Spleen (tissue), 11 donors: ENCODE results near the gene IRF2BP2. TPM values are rescaled to one million over a fixed set of nuclear protein-coding genes. Genes with fewer than 3 reads are reported as not detected.

ENCODE experiments used
- DNase-seq: peaks from one replicate; pipeline ENCODE4 v3.0.0-alpha.2; 2020
- H3K27ac ChIP-seq, 8 donors: fragments of 200-600 bp; sonication (generic) in 7 of 8; 1 replicate in 4 of 8; 2 replicates in 4 of 8; pipeline versions ENCODE4 v1.5.0 to v1.8.0; 2016 to 2021; ENCODE audit warnings: inconsistent platforms in 4 of 8, mild to moderate bottlenecking in 4 of 8, moderate library complexity in 1 of 8
- H3K27me3 ChIP-seq, 7 donors: fragments of 200-600 bp; sonication (generic) in 6 of 7; replicated peaks in 1 of 7; 1 replicate in 4 of 7; 2 replicates in 3 of 7; pipeline versions ENCODE4 v1.5.0 to v1.8.0; 2016 to 2021; ENCODE audit warnings: inconsistent platforms in 3 of 7, mild to moderate bottlenecking in 1 of 7
- H3K36me3 ChIP-seq, 6 donors: fragments of 200-600 bp; sonication (generic) in 5 of 6; 1 replicate in 4 of 6; 2 replicates in 2 of 6; pipeline versions ENCODE4 v1.5.0 to v1.8.0; 2016 to 2021; ENCODE audit warnings: inconsistent platforms in 2 of 6
- H3K4me1 ChIP-seq, 6 donors: fragments of 200-600 bp; sonication (generic) in 5 of 6; 1 replicate in 3 of 6; 2 replicates in 3 of 6; pipeline versions ENCODE4 v1.5.0 to v1.8.0; 2016 to 2021; ENCODE audit warnings: inconsistent platforms in 3 of 6
- H3K4me3 ChIP-seq, 8 donors: fragments of 200-600 bp; sonication (generic) in 7 of 8; 1 replicate in 4 of 8; 2 replicates in 4 of 8; pipeline versions ENCODE4 v1.5.0 to v1.8.0; 2016 to 2021; ENCODE audit warnings: inconsistent platforms in 4 of 8, mild to moderate bottlenecking in 4 of 8, moderate library complexity in 2 of 8
- H3K9me3 ChIP-seq, 8 donors: fragments of 200-600 bp; sonication (generic) in 7 of 8; 1 replicate in 4 of 8; 2 replicates in 4 of 8; pipeline versions ENCODE4 v1.5.0 to v1.8.0; 2016 to 2021; ENCODE audit warnings: inconsistent platforms in 4 of 8
- POLR2A ChIP-seq, 3 donors: fragments of 450-650 bp; IDR thresholded peaks; one replicate each; pipeline ENCODE4 v1.5.1; 2017; ENCODE audit warnings: antibody characterized with exemption in 3 of 3, mild to moderate bottlenecking in 1 of 3
- POLR2AphosphoS5 ChIP-seq, 3 donors: sonication (generic); formaldehyde crosslinking; IDR thresholded peaks; one replicate each; pipeline ENCODE4 v1.5.1; 2017; ENCODE audit warnings: antibody characterized with exemption in 3 of 3
- WGBS, 5 donors: extraction: QIAGEN DNeasy Blood & Tissue Kit in 3 of 5; methylation state at CpG; one replicate each; pipeline versions ENCODE4 v1.1.5 to v1.1.7; 2013 to 2018; 5-methylcytosine and 5-hydroxymethylcytosine counted together
- intact Hi-C: fragments of 100-400 bp; cut with DNase I; formaldehyde crosslinking; loops from one replicate; pipeline ENCODE4 v1.15.0; 2023; ENCODE audit warnings: low total_unique reads
- polyA plus RNA-seq, 3 donors: library from polyadenylated mRNA; stranded (reverse); fragments of 200-250 nt; gene quantifications; one replicate each; pipeline ENCODE4 v1.2.1, GENCODE V29; 2013
- total RNA-seq, 7 donors: library from RNA; depleted of rRNA in 3 of 7; stranded (reverse); fragments of >200 nt in 3 of 7; fragmentation: NEBNext Ultra II Directional in 4 of 7; extraction: Animal tissue kit (Norgen Biotek cat#: 25700) in 4 of 7; gene quantifications; one replicate each; pipeline versions ENCODE4 v1.1.0 to v1.2.1, GENCODE V29; 2016 to 2021
- TF ChIP-seq, protein P1 (sequence below), 11 experiments: fragments of 200-600 bp in 7 of 11; fragments of 450-650 bp in 4 of 11; sonication (generic) in 4 of 11; IDR thresholded peaks in 8 of 11; conservative IDR thresholded peaks in 3 of 11; 1 replicate in 7 of 11; 2 replicates in 4 of 11; pipeline versions ENCODE4 v1.4.0 to v1.8.0; 2016 to 2021; ENCODE audit warnings: antibody characterized with exemption in 11 of 11, inconsistent platforms in 4 of 11, mild to moderate bottlenecking in 1 of 11
- donor health status: healthy with polysubstance abuse.
- donor health status: DM: no; HTN: no; CAD: no; lungs with moderate emphysema.
- donor health status: DM: no; HTN: no; CAD: no.
- donor health status: Bipolar disorder and iron deficiency.
- donor health status: healthy.
- donor health status: DM: no; HTN: no; CAD: no.
- donor health status: DM: yes; HTN: yes; CAD: no.

Gene IRF2BP2
- total and polyA plus RNA-seq, 10 donors = 39.1 to 109 (median 60.3) TPM

DNA sequence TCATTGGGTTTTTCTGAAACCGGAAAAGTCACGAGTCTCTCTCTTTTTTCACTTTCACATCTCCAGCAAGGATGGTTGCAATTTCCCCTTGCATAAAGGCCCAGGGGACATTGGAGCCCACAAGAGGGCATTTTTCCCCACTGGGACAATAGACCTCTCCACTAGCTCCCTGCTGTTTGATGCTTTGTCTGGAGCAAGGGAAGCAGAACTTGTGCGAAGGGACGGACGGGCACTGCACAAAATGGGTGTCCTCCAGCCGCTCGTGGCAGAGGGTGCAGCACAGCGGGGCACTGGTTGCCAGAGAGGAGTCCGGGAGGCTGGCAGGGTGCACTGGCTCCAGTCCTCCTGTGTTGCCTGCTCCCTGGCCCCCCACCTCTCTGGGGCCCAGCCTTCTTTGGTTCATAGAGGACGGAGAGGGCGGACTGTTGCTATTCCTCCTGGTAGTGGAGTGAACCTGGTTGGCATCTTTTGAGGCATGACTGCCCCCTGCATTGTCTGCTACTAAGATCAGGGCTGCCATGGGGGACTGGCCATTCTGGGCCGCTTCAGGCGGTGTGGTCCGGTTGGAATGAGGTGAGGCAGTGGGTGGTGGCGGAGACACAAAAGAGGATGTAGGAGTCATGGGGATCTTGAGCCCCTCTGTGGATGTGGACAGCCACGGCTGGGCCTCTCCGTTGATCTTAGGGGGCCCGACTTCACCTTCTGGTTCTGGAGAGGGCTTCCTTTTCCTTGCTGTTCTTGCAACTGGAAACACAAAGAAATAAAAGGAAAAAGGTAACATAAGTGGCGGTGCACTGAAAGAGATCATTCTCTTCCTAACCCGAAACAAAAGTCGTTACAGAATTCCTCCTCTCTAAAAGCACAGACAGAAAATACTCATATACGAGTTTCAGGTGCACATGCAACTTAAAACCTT is 2.6 kb downstream of the IRF2BP2 start:
- Histone ChIP-seq H3K9me3 (no peaks in the 10 kb centered on the region), H3K27me3 (no peaks in the 10 kb centered on the region), H3K36me3 (peaks cover 0 to 54% (median 9%) of the 10 kb centered on the region in 6 donors), H3K27ac (peak overlapping the region; percentile 97 to 100 (median 100)), H3K4me3 (peak overlapping the region; percentile 34 to 89 (median 66)), H3K4me1 (peaks cover 47 to 80% (median 72%) of the 10 kb centered on the region in 6 donors)
- peak; percentile 86 for DNase-seq
- WGBS, 5 donors = 8 to 15% (median 10%) methylated on average over 20 to 22 of the region's 22 CpGs
- intact Hi-C loops = no loop called here
- TF ChIP-seq POLR2AphosphoS5 (IDR thresholded peaks at IDR 0.05) (peak; percentile 65 to 81 (median 70)), POLR2A (IDR thresholded peaks at IDR 0.05) (no peak)
- TF ChIP-seq, protein P1, sequence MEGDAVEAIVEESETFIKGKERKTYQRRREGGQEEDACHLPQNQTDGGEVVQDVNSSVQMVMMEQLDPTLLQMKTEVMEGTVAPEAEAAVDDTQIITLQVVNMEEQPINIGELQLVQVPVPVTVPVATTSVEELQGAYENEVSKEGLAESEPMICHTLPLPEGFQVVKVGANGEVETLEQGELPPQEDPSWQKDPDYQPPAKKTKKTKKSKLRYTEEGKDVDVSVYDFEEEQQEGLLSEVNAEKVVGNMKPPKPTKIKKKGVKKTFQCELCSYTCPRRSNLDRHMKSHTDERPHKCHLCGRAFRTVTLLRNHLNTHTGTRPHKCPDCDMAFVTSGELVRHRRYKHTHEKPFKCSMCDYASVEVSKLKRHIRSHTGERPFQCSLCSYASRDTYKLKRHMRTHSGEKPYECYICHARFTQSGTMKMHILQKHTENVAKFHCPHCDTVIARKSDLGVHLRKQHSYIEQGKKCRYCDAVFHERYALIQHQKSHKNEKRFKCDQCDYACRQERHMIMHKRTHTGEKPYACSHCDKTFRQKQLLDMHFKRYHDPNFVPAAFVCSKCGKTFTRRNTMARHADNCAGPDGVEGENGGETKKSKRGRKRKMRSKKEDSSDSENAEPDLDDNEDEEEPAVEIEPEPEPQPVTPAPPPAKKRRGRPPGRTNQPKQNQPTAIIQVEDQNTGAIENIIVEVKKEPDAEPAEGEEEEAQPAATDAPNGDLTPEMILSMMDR (IDR thresholded peaks at IDR 0.05 in 8 of 11, conservative IDR thresholded peaks at IDR 0.05 in 3 of 11) = peak in 4 of 11 experiments; percentile 12 to 35 (median 24)

DNA sequence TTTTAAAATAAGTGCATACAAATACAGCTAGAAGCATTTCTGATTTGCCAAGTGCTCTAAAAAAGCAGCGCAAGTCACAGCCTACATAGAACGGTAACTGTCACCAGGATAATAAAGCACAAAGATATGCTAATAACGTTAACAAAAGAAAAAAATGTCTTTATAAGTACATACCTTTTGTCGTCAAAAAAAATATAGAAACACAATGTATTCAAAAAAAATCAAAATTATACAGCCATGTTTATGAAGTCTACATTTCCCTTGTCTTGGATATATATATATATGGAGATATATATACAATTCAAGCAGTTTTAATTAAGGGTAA is 3.2 kb downstream of the IRF2BP2 start:
- TF ChIP-seq, protein P1 (IDR thresholded peaks at IDR 0.05 in 8 of 11, conservative IDR thresholded peaks at IDR 0.05 in 3 of 11) = no peak
- no peak for TF ChIP-seq POLR2A (IDR thresholded peaks at IDR 0.05)
- no peak for TF ChIP-seq POLR2AphosphoS5 (IDR thresholded peaks at IDR 0.05)
- WGBS, 5 donors = 6 to 10% (median 8%) methylated on average over 4 of the region's 4 CpGs
- Histone ChIP-seq H3K27ac (peak overlapping the region; percentile 97 to 100 (median 100)), H3K4me3 (peak overlapping the region; percentile 34 to 89 (median 66)), H3K4me1 (peaks cover 47 to 80% (median 72%) of the 10 kb centered on the region in 6 donors), H3K27me3 (no peaks in the 10 kb centered on the region), H3K9me3 (no peaks in the 10 kb centered on the region), H3K36me3 (peaks cover 0 to 56% (median 9%) of the 10 kb centered on the region in 6 donors)
- DNase-seq = no peak
- intact Hi-C loops = no loop called here

DNA sequence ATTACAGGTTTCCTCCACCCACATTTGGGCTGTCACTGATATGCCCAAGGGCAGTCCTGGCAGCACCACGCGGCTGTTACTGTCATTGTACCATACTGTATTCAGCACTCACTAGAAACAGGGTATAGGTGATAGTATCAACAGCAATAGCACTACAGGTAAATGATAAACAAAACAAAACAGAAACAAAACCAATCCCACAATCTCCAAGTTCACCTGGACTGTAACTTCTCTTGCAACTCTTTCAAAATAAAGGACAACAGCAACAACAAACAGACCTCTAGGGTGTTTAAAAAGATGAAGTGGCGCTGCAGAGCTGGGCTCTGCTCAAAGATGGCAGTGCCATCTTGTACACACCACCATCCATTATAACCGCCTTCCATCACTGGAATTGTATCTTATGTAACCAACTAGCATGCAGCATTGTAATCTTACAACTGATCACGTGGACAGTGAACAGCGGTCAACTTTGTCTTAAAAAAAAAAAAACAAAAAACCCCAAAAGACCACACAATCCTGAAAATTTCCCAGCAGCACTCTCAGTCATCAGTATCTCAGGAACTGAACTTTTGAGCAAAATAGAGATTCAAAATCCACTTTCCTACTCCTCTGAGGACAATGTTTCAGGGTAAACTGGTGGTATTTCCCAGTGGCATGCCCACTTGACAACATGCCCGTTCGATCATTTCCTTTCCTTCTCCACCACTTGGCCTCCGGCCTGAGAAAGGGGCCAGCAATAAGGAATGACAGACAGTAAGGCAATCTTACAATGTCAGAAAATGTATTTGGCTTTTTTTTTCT is 3.8 kb downstream of the IRF2BP2 start:
- Histone ChIP-seq H3K27me3 (no peaks in the 10 kb centered on the region), H3K4me3 (peak overlapping the region; percentile 34 to 89 (median 66)), H3K4me1 (peaks cover 47 to 80% (median 72%) of the 10 kb centered on the region in 6 donors), H3K27ac (peak overlapping the region; percentile 97 to 100 (median 100)), H3K9me3 (no peaks in the 10 kb centered on the region), H3K36me3 (peaks cover 0 to 56% (median 9%) of the 10 kb centered on the region in 6 donors)
- DNase-seq = peak; percentile 86
- TF ChIP-seq POLR2A (IDR thresholded peaks at IDR 0.05) = no peak
- peak in 1 of 3 donors; percentile 69 for TF ChIP-seq POLR2AphosphoS5 (IDR thresholded peaks at IDR 0.05)
- TF ChIP-seq, protein P1 (IDR thresholded peaks at IDR 0.05 in 8 of 11, conservative IDR thresholded peaks at IDR 0.05 in 3 of 11) = peak in 2 of 11 experiments; percentile 13 to 34
- intact Hi-C loops = no loop called here
- WGBS, 5 donors = 2 to 4% (median 3%) methylated on average over 9 of the region's 9 CpGs
